CD4-positive, CD25-positive, alpha-beta regulatory T cell (primary cell): ENCODE results near the gene BACH2. TPM values are rescaled to one million over a fixed set of nuclear protein-coding genes. Genes with fewer than 3 reads are reported as not detected.
"Not testable (repeated sequence)": the region's sequence is repeated elsewhere in the genome, so short reads cannot be mapped to it uniquely, and the experiment has no call there.

Source experiments
- ATAC-seq, 2 donors: fragments of 150-1000 bp; cut with Tn5 transposase; one replicate each; pipeline ENCODE4 v1.10.0; 2021; ENCODE audit warnings: low read depth in 2 of 2, moderate number of reproducible peaks in 2 of 2, moderate library complexity in 1 of 2
- DNase-seq, 3 donors: peaks; one replicate each; pipeline versions ENCODE4 v3.0.0 to v3.0.0-alpha.2; 2012 to 2022; ENCODE audit warnings: mixed read lengths in 1 of 3
- H3K27ac ChIP-seq: one replicate; pipeline ENCODE4 v1.7.0; 2013; ENCODE audit warnings: mild to moderate bottlenecking, low read length; ENCODE audit not compliant: insufficient read depth, poor library complexity, severe bottlenecking
- H3K27me3 ChIP-seq: one replicate; pipeline ENCODE4 v1.7.0; 2013; ENCODE audit warnings: low read length; ENCODE audit not compliant: control insufficient read depth, insufficient read depth
- H3K36me3 ChIP-seq: one replicate; pipeline ENCODE4 v1.7.0; 2013; ENCODE audit warnings: mild to moderate bottlenecking, low read length, moderate library complexity; ENCODE audit not compliant: control insufficient read depth, insufficient read depth
- H3K4me1 ChIP-seq: 2 replicates; pipeline ENCODE4 v1.7.0; 2013; ENCODE audit warnings: mild to moderate bottlenecking, low read length; ENCODE audit not compliant: insufficient read depth, control insufficient read depth, poor library complexity, severe bottlenecking
- H3K4me3 ChIP-seq: one replicate; pipeline ENCODE4 v1.7.0; 2013; ENCODE audit warnings: low read depth, mild to moderate bottlenecking, low read length, moderate library complexity
- H3K9me3 ChIP-seq, 2 experiments: 1 replicate in 1 of 2; 2 replicates in 1 of 2; pipeline ENCODE4 v1.7.0; 2013; ENCODE audit warnings: low read length in 2 of 2, mild to moderate bottlenecking in 1 of 2, moderate library complexity in 1 of 2; ENCODE audit not compliant: control insufficient read depth in 2 of 2
- H3K27ac Mint-ChIP-seq, 3 donors: one replicate each; pipeline ENCODE4 v1.8.0; 2020 to 2022; ENCODE audit warnings: mild to moderate bottlenecking in 3 of 3, mixed read lengths in 3 of 3, moderate library complexity in 2 of 3
- H3K27me3 Mint-ChIP-seq: one replicate; pipeline ENCODE4 v1.8.0; 2022; ENCODE audit warnings: mild to moderate bottlenecking, mixed read lengths
- H3K36me3 Mint-ChIP-seq: one replicate; pipeline ENCODE4 v1.8.0; 2020; ENCODE audit warnings: mixed read lengths
- H3K4me1 Mint-ChIP-seq, 4 donors: one replicate each; pipeline ENCODE4 v1.8.0; 2020 to 2022; ENCODE audit warnings: mixed read lengths in 4 of 4, mild to moderate bottlenecking in 1 of 4
- H3K4me3 Mint-ChIP-seq, 4 donors: one replicate each; pipeline ENCODE4 v1.8.0; 2020 to 2022; ENCODE audit warnings: mild to moderate bottlenecking in 4 of 4, mixed read lengths in 4 of 4, moderate library complexity in 3 of 4
- H3K9me3 Mint-ChIP-seq, 7 donors: one replicate each; pipeline ENCODE4 v1.8.0; 2020 to 2022; ENCODE audit warnings: mixed read lengths in 7 of 7, mild to moderate bottlenecking in 3 of 7, moderate library complexity in 2 of 7
- polyA plus RNA-seq, 4 donors: library from polyadenylated mRNA; unstranded; fragments of 300-500 nt; fragmentation: Illumina TruSeq; gene quantifications; one replicate each; pipeline ENCODE4 v1.2.3, GENCODE V29; 2021
- total RNA-seq: library from RNA; stranded (reverse); gene quantifications from one replicate; pipeline ENCODE4 v1.2.3, GENCODE V29; 2022

Gene BACH2
- total and polyA plus RNA-seq, 5 donors from 2014 or later, result 3.8 to 51.3 (median 7.1) TPM

- no peak overlapping the region for H3K4me3 ChIP-seq
- no peak for ATAC-seq
- H3K9me3 ChIP-seq, result no peaks in the 10 kb centered on the region
- H3K4me1 ChIP-seq, result peaks cover 6% of the 10 kb centered on the region
- H3K4me3 Mint-ChIP-seq, result no peak overlapping the region
- H3K9me3 Mint-ChIP-seq, result peaks cover 0 to 1% (median 0%) of the 10 kb centered on the region in 7 donors
- H3K27me3 ChIP-seq, result no peaks in the 10 kb centered on the region
- H3K27ac ChIP-seq, result no peak overlapping the region
- H3K27ac Mint-ChIP-seq, result peak overlapping the region in 2 of 3 donors; percentile 47 to 57
- peaks cover 5 to 63% (median 36%) of the 10 kb centered on the region in 4 donors for H3K4me1 Mint-ChIP-seq
- H3K36me3 Mint-ChIP-seq, result no peaks in the 10 kb centered on the region
- no peaks in the 10 kb centered on the region for H3K27me3 Mint-ChIP-seq
- no peaks in the 10 kb centered on the region for H3K36me3 ChIP-seq
- DNase-seq, result no peak
Measured at GRCh38 chr6:90136176-90136575, 160.5 kb downstream of the BACH2 start.

- Histone ChIP-seq H3K27ac (no peak overlapping the region), H3K4me1 (peaks cover 6% of the 10 kb centered on the region), H3K4me3 (no peak overlapping the region), H3K9me3 (no peaks in the 10 kb centered on the region), H3K36me3 (no peaks in the 10 kb centered on the region), H3K27me3 (no peaks in the 10 kb centered on the region)
- Mint-ChIP-seq H3K36me3 (peaks cover 2% of the 10 kb centered on the region), H3K27ac (peak overlapping the region; percentile 14 to 57 (median 47)), H3K9me3 (peaks cover 0 to 1% (median 0%) of the 10 kb centered on the region in 7 donors), H3K27me3 (no peaks in the 10 kb centered on the region), H3K4me3 (no peak overlapping the region), H3K4me1 (peaks cover 5 to 66% (median 37%) of the 10 kb centered on the region in 4 donors)
- DNase-seq (no peak), ATAC-seq (no peak)
Measured at GRCh38 chr6:90135667-90136066, 161.0 kb downstream of the BACH2 start.

- not testable (repeated sequence) for H3K9me3 ChIP-seq
Measured at GRCh38 chr6:90133664-90134063, 163.0 kb downstream of the BACH2 start.

GRCh38 chr6:90131614-90132423, 164.8 kb downstream of the BACH2 start:
- Mint-ChIP-seq H3K27ac (peak overlapping the region in 1 of 3 donors; percentile 77), H3K27me3 (no peaks in the 10 kb centered on the region), H3K36me3 (peaks cover 3% of the 10 kb centered on the region), H3K9me3 (peaks cover 0 to 2% (median 0%) of the 10 kb centered on the region in 7 donors), H3K4me1 (peaks cover 1 to 52% (median 25%) of the 10 kb centered on the region in 4 donors), H3K4me3 (no peak overlapping the region)
- Histone ChIP-seq H3K4me3 (no peak overlapping the region), H3K36me3 (no peaks in the 10 kb centered on the region), H3K9me3 (no peaks in the 10 kb centered on the region), H3K27me3 (no peaks in the 10 kb centered on the region), H3K4me1 (no peaks in the 10 kb centered on the region), H3K27ac (no peak overlapping the region)
- DNase-seq (no peak), ATAC-seq (no peak)

More at GRCh38 chr6:90133664-90134063, 163.0 kb downstream of the BACH2 start:
- peaks cover 0 to 54% (median 27%) of the 10 kb centered on the region in 4 donors for H3K4me1 Mint-ChIP-seq
- H3K27me3 Mint-ChIP-seq, DNase-seq, H3K27ac Mint-ChIP-seq, H3K9me3 Mint-ChIP-seq, H3K27ac ChIP-seq, H3K4me3 ChIP-seq, ATAC-seq, H3K4me1 ChIP-seq, H3K27me3 ChIP-seq, H3K36me3 ChIP-seq, H3K4me3 Mint-ChIP-seq, H3K36me3 Mint-ChIP-seq: not testable (repeated sequence)

- Histone ChIP-seq H3K27me3 (no peaks in the 10 kb centered on the region), H3K4me3 (no peak overlapping the region), H3K27ac (no peak overlapping the region), H3K9me3 (no peaks in the 10 kb centered on the region), H3K36me3 (no peaks in the 10 kb centered on the region), H3K4me1 (no peaks in the 10 kb centered on the region)
- peak overlapping the region in 1 of 3 donors; percentile 58 for H3K27ac Mint-ChIP-seq
- ATAC-seq, result no peak
- H3K4me3 Mint-ChIP-seq, result no peak overlapping the region
- peaks cover 0 to 2% (median 0%) of the 10 kb centered on the region in 7 donors for H3K9me3 Mint-ChIP-seq
- no peak for DNase-seq
- H3K27me3 Mint-ChIP-seq, result peaks cover 2% of the 10 kb centered on the region
- peaks cover 8 to 56% (median 27%) of the 10 kb centered on the region in 4 donors for H3K4me1 Mint-ChIP-seq
- peaks cover 3% of the 10 kb centered on the region for H3K36me3 Mint-ChIP-seq
Measured at GRCh38 chr6:90131125-90131524, 165.5 kb downstream of the BACH2 start.

GRCh38 chr6:90128687-90129086, 168.0 kb downstream of the BACH2 start:
- H3K36me3 ChIP-seq, H3K36me3 Mint-ChIP-seq, H3K4me3 ChIP-seq, H3K9me3 Mint-ChIP-seq, H3K27ac ChIP-seq, DNase-seq, H3K4me1 ChIP-seq, ATAC-seq, H3K27me3 ChIP-seq, H3K9me3 ChIP-seq, H3K27ac Mint-ChIP-seq, H3K4me3 Mint-ChIP-seq, H3K27me3 Mint-ChIP-seq: not testable (repeated sequence)
- peaks cover 13 to 49% (median 27%) of the 10 kb centered on the region in 4 donors for H3K4me1 Mint-ChIP-seq

GRCh38 chr6:90127595-90127994, 169.0 kb downstream of the BACH2 start:
- no peak overlapping the region for H3K4me3 ChIP-seq
- no peak for ATAC-seq
- no peaks in the 10 kb centered on the region for H3K9me3 ChIP-seq
- DNase-seq, result peak in 1 of 3 donors; percentile 34
- H3K27ac ChIP-seq, result no peak overlapping the region
- H3K9me3 Mint-ChIP-seq, result peaks cover 0 to 2% (median 0%) of the 10 kb centered on the region in 7 donors
- peak overlapping the region in 2 of 3 donors; percentile 16 to 39 for H3K27ac Mint-ChIP-seq
- no peaks in the 10 kb centered on the region for H3K27me3 ChIP-seq
- peaks cover 5% of the 10 kb centered on the region for H3K27me3 Mint-ChIP-seq
- H3K4me1 ChIP-seq, result no peaks in the 10 kb centered on the region
- peak overlapping the region in 1 of 4 donors; percentile 21 for H3K4me3 Mint-ChIP-seq
- peaks cover 6% of the 10 kb centered on the region for H3K36me3 Mint-ChIP-seq
- H3K36me3 ChIP-seq, result no peaks in the 10 kb centered on the region
- peaks cover 18 to 45% (median 28%) of the 10 kb centered on the region in 4 donors for H3K4me1 Mint-ChIP-seq
